NCI-H1436 treated with DMSO at 0.1 percent for 48 hours (cell line): Measurements from ENCODE around the gene OOEP.

Experiments
- DNase-seq: peaks from one replicate; lab custom pipeline; 2025; lab: John Stamatoyannopoulos, UW

The OOEP gene

GRCh38 chr6:73364549-73364948 is 5.1 kb downstream of the OOEP start:
- no peak for DNase-seq

GRCh38 chr6:73364121-73364520 is 5.6 kb downstream of the OOEP start:
- no peak for DNase-seq

DNA sequence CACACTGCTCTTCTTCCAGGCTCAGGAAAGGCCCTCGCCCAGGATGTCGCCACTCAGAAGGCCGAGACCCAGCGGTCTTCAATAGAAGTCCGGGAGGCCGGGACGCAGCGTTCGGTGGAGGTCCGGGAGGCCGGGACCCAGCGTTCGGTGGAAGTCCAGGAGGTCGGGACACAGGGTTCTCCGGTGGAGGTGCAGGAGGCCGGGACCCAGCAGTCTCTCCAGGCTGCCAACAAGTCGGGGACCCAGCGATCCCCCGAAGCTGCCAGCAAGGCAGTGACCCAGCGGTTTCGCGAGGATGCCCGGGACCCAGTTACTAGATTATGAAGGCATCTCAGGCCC is 6.2 kb downstream of the OOEP start:
- no peak for DNase-seq

- no peak for DNase-seq
Observed at GRCh38 chr6:73362869-73363536, 6.7 kb downstream of the OOEP start.

DNA sequence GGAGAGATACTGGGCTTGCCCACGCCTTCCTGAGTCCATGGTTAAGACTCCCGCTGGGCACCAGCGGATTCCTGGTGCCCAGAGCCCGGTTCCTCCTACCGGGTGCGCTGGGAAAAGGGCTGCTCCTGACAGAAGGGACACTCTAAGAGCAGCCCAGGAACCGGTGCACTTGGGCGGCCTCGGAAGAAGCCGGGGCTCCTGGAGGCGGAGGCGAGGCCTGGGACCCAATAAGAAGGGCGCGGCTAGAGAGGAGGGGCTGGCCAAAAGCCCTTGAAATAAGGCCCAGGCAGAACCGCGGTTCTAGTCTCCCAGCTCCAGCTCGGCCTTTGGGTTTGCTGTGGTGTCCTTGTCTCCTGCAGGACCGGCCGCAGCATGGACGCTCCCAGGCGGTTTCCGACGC is 7.3 kb downstream of the OOEP start, which contains the start of gene KHDC3L:
TSS of gene KHDC3L (plus strand) at position 301 of the 400 bp plus-strand sequence. CDS start at position 373, 72 bp downstream.
- DNase-seq: no peak

DNA sequence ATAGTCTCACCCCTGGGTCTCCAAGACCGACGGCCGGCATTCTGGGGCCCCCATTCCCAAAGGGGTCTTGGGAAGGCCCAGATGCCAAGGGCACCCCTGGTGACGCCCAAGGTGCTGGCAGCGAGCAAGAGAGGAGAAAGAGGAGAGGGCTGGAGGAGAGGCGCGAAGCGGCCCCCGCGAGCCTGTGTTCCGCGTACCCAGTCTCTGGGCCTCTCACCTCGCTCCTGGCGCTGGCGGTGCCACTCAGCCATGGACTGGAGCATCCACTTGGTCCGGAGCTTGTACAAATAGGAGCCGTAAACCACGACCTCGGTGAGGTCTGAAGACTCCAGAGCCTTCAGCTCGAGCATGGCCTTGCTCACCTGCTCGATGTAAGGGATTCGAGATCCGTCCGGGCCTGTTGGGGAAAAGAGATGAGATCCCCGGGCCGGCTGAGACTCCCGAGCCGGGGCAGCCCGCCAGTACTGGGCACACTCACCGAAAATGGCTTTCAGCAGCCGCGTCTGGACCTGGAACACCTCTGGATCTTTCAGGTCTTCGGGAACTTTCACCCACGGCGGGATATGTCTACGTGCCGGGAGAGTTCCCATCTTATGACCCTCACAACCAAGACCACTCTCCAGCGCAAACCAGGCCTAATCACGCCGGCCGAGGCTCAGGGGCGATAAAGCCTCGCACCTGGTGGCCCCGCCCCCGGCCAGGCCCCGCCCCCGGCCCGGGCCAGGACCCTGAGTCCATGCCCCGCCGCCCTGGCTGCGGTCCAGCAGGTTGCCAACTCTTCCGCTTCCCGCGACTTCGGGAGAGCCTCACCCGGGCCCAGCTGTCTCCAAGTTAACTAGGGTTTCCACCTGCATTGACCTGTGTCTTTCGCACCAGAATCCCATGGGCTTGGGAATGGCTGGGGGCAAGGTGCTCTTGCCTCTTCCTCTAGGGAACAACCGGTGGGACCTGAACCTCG is 15.8 kb downstream of the OOEP start, which contains the start of gene DPPA5:
TSS of gene DPPA5 (minus strand) at position 641 of the 958 bp plus-strand sequence. CDS start at position 590, 51 bp downstream.
- no peak for DNase-seq

DNA sequence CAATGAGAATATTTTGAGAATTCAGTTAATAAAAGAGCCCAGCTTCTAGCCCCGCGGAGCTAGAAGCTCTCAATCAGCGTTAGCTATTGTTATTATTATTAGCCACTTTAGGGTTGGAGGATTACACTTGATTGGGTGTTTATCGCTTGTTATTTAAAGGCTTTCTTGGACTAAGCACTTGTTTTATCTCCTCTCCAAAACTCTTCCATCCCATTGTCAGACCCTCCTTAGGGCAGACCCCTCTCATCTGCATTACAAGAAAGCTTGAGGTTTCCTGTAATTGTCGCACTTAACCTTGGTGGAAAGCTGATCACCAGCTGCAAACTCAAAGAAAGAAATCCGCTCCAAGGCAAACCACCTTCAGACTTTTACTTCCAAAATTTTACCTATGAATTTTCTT is 20.4 kb downstream of the OOEP start:
- no peak for DNase-seq

DNA sequence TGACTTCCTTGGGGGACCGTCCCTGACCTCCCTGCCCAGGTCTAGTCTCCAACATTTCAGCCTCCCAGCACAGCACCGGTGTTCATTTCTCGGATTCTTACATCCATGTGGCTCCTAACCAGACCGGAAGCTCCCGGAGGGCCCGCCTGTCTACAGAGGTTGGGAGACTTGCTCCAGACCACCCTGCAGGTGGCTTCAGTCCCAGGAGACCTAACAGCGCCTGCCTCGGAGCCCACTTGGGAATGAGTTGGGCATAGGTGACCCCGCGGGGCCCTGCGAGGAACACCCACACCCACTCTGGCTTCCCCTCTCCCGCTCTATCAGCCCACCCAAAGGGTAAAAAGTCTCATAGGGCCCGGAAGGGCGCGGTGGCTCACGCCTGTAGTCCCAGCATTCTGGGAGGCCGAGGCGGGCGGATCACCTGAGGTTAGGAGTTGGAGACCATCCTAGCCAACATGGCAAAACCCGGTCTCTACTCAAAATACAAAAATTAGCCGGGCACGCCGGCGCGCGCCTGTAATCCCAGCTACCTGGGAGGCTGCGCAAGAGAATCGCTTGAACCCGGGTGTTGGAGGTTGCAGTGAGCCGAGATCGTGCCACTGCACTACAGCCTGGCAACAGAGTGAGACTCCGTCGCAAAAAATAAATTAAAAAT is 21.0 kb downstream of the OOEP start:
- DNase-seq: no peak

- DNase-seq: no peak
Observed at GRCh38 chr6:73343164-73343563, 26.5 kb downstream of the OOEP start.

DNA sequence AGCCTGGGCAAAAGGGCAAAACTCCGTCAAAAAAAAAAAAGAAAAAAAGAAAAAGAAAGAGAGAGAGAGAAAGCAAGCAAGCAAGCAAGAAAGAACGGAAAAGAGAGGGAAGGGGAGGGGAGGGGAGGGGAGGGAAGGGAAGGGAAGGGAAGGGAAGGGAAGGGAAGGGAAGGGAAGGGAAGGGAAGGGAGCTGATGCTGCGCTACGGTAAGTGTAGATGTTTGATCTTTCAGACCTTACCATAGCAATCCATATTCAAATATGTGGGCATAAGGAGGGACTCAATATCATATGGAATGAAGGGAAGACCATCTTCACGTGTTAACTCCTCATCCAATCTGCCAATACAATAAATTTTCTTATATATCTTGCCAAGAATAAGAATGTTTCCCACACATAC is 27.5 kb downstream of the OOEP start:
- no peak for DNase-seq

- DNase-seq: no peak
Observed at GRCh38 chr6:73341335-73341734, 28.4 kb downstream of the OOEP start.

GRCh38 chr6:73340048-73340447 is 29.6 kb downstream of the OOEP start:
- no peak for DNase-seq

GRCh38 chr6:73339340-73339739 is 30.4 kb downstream of the OOEP start:
- DNase-seq: no peak

GRCh38 chr6:73329201-73329600 is 40.5 kb downstream of the OOEP start:
- no peak for DNase-seq

DNA sequence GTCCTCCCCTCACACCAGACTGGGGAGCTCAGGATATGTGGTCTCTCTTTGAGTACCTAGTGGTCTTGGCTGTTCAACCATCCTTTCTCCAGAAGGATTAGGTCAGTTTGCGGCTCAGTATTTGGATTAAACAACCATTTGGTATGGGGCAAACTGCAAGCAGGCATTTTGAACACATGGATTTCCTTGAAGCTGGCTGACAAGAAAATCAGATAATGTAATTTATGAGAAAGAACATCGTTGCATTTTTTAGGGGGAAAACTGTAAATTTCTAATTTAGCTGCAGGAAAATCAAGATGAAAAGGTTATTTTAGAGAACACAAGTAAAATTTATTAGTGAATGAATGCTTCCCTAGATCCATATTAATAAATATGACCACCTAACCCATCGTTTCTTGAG is 40.9 kb downstream of the OOEP start:
- no peak for DNase-seq

DNA sequence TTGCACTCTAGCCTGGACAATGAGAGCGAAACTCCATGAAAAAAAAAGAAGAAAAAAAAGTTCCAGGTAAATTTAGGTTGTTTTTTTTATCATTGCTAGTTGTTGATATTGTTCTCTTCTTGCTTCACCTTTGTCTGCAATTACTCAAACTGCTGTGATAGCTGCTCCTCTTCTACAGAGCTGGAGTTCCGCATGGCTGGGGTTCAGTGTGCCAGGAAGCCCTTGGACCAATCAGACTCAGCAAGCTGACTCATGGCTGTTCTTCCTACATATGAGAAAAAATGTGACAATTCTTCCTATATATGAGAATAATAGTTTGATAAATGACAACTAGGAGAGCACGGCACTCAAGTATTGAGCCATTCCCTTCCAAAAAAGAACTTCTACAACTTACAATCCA is 44.0 kb downstream of the OOEP start:
- DNase-seq: no peak

DNA sequence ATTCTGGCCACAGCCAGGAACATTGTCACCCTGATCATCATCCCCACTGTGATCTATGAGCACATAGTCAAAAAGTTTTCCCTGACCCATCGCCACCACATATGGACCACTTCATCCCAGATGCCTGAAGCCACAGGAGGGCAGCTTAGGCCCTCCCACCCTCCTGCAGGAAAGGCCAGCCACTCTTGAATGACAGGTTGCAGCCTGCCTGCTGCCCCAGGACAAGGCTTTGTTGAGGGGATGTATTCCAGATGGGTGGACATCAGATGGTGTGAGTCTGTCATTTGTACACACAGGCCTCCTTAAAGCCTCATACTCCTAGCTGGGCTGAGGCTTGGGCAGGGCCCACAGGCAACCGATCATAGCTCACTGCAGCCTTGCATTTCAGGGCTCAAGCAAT is 46.4 kb downstream of the OOEP start:
- DNase-seq: no peak
